NCI-H128 (cell line): Measurements from ENCODE around the gene RASL11A.
"Not testable (repeated sequence)": the region's sequence is repeated elsewhere in the genome, so short reads cannot be mapped to it uniquely, and the experiment has no call there.

ENCODE experiments used
- DNase-seq: peaks from one replicate; lab custom pipeline; 2025; ENCODE audit not compliant: unreplicated experiment; lab: John Stamatoyannopoulos, UW

Gene RASL11A

GRCh38 chr13:27296496-27296895 is 25.9 kb downstream of the RASL11A start:
- DNase-seq: no peak

- no peak for DNase-seq
These were observed 28.2 kb downstream of the RASL11A start for GRCh38 chr13:27298849-27299248.

GRCh38 chr13:27300406-27300805 is 29.8 kb downstream of the RASL11A start:
- DNase-seq: not testable (repeated sequence)

- DNase-seq: no peak
These were observed 30.4 kb downstream of the RASL11A start for GRCh38 chr13:27300941-27301586.

GRCh38 chr13:27302643-27303262 is 32.1 kb downstream of the RASL11A start:
- no peak for DNase-seq

GRCh38 chr13:27304099-27304498 is 33.5 kb downstream of the RASL11A start:
- DNase-seq: no peak

- no peak for DNase-seq
These were observed 34.0 kb downstream of the RASL11A start for GRCh38 chr13:27304611-27305010.

- DNase-seq: no peak
These were observed 35.7 kb downstream of the RASL11A start for GRCh38 chr13:27306364-27306763.

GRCh38 chr13:27308941-27309340 is 38.3 kb downstream of the RASL11A start:
- DNase-seq: no peak

- DNase-seq: no peak
These were observed 38.9 kb downstream of the RASL11A start for GRCh38 chr13:27309401-27309958.

GRCh38 chr13:27309967-27310598 is 39.5 kb downstream of the RASL11A start:
- no peak for DNase-seq

GRCh38 chr13:27310946-27311345 is 40.3 kb downstream of the RASL11A start:
- DNase-seq: no peak

GRCh38 chr13:27311518-27312210 is 41.0 kb downstream of the RASL11A start:
- DNase-seq: no peak

- no peak for DNase-seq
These were observed 43.1 kb downstream of the RASL11A start for GRCh38 chr13:27313770-27314169.

GRCh38 chr13:27319404-27319803 is 48.8 kb downstream of the RASL11A start:
- no peak for DNase-seq

- no peak for DNase-seq
These were observed 51.1 kb downstream of the RASL11A start for GRCh38 chr13:27321468-27322431.

- not testable (repeated sequence) for DNase-seq
These were observed 51.8 kb downstream of the RASL11A start for GRCh38 chr13:27322443-27322842.
